B cell (primary cell): ENCODE data around the gene LRRN2. TPM values are rescaled to one million over a fixed set of nuclear protein-coding genes. Genes with fewer than 3 reads are reported as not detected.

ENCODE experiments used
- ATAC-seq: fragments of 200-7000 bp; cut with Tn5 transposase; one replicate; pipeline ENCODE4 v1.10.0; 2021; ENCODE audit warnings: low read depth, mild to moderate bottlenecking, moderate number of reproducible peaks, moderate library complexity
- CTCF ChIA-PET: fragments of 350-600 bp; sonication (Branson Sonifier 250); formaldehyde crosslinking; loops from one replicate; lab custom pipeline; 2021; ENCODE audit warnings: antibody characterized with exemption, inconsistent platforms; lab: Charles Lee
- POLR2A ChIA-PET: fragments of 350-600 bp; sonication (Branson Sonifier 250); formaldehyde crosslinking; loops from one replicate; lab custom pipeline; 2021; ENCODE audit warnings: antibody characterized with exemption; lab: Charles Lee
- DNase-seq: peaks from one replicate; pipeline ENCODE4 v3.0.0; 2013
- H2AFZ ChIP-seq: 2 replicates; pipeline ENCODE4 v1.6.1; 2012; ENCODE audit warnings: mild to moderate bottlenecking, low read depth, low read length; ENCODE audit not compliant: insufficient read depth, poor library complexity, severe bottlenecking
- H3K27ac ChIP-seq, 2 donors: 1 replicate in 1 of 2; 2 replicates in 1 of 2; pipeline ENCODE4 v1.5.1; 2012 to 2013; ENCODE audit warnings: low read length in 2 of 2, mild to moderate bottlenecking in 2 of 2, moderate library complexity in 1 of 2
- H3K27me3 ChIP-seq, 4 experiments: fragments of 200-600 bp in 1 of 4; sonication (generic) in 1 of 4; replicated peaks in 1 of 4; 1 replicate in 2 of 4; 2 replicates in 2 of 4; pipeline versions ENCODE4 v1.6.1 to v1.7.0; 2013 to 2016; ENCODE audit warnings: low read length in 3 of 4, mild to moderate bottlenecking in 2 of 4, mixed read lengths in 1 of 4, moderate library complexity in 1 of 4; ENCODE audit not compliant: insufficient read depth in 4 of 4, control insufficient read depth in 3 of 4; ENCODE audit errors: control extremely low read depth in 1 of 4
- H3K36me3 ChIP-seq, 2 experiments: replicated peaks in 1 of 2; 1 replicate in 1 of 2; 2 replicates in 1 of 2; pipeline versions ENCODE4 v1.6.1 to v1.7.1; 2013; ENCODE audit warnings: low read length in 1 of 2; ENCODE audit not compliant: insufficient read depth in 2 of 2, control insufficient read depth in 1 of 2; ENCODE audit errors: control extremely low read depth in 1 of 2, extremely low read depth in 1 of 2
- H3K4me1 ChIP-seq, 2 donors: fragments of 200-600 bp in 1 of 2; sonication (generic) in 1 of 2; 1 replicate in 1 of 2; 2 replicates in 1 of 2; pipeline versions ENCODE4 v1.5.1 to v1.6.1; 2013 to 2017; ENCODE audit warnings: low read length in 2 of 2; ENCODE audit not compliant: control insufficient read depth in 2 of 2, insufficient read depth in 2 of 2
- H3K4me2 ChIP-seq: replicated peaks from 2 replicates; pipeline ENCODE3; 2012; ENCODE audit warnings: mild to moderate bottlenecking, low read depth, low read length; ENCODE audit not compliant: poor library complexity, severe bottlenecking
- H3K4me3 ChIP-seq, 5 experiments: fragments of 200-600 bp in 1 of 5; sonication (generic) in 1 of 5; 1 replicate in 3 of 5; 2 replicates in 2 of 5; pipeline versions ENCODE4 v1.5.1 to v1.7.0; 2011 to 2016; ENCODE audit warnings: low read length in 4 of 5, mild to moderate bottlenecking in 4 of 5, low read depth in 2 of 5, control low read depth in 1 of 5, moderate library complexity in 1 of 5; ENCODE audit not compliant: insufficient read depth in 1 of 5; ENCODE audit errors: control extremely low read depth in 1 of 5, extremely low read depth in 1 of 5
- H3K79me2 ChIP-seq: fragments of 200-600 bp; sonication (generic); one replicate; pipeline ENCODE4 v1.6.0; 2016; ENCODE audit warnings: low read length; ENCODE audit not compliant: control insufficient read depth, insufficient read depth
- H3K9ac ChIP-seq: fragments of 200-600 bp; sonication (generic); 2 replicates; pipeline ENCODE4 v1.6.1; 2017; ENCODE audit warnings: mild to moderate bottlenecking, low read length, moderate library complexity
- H3K9me3 ChIP-seq, 3 donors: one replicate each; pipeline versions ENCODE4 v1.6.1 to v1.7.1; 2013; ENCODE audit warnings: low read length in 2 of 3; ENCODE audit not compliant: control insufficient read depth in 2 of 3, insufficient read depth in 1 of 3; ENCODE audit errors: control extremely low read depth in 1 of 3
- H4K20me1 ChIP-seq: 2 replicates; pipeline ENCODE4 v1.6.0; 2012; ENCODE audit warnings: mild to moderate bottlenecking, low read length; ENCODE audit not compliant: insufficient read depth, control insufficient read depth, poor library complexity, severe bottlenecking
- H3K27ac Mint-ChIP-seq: one replicate; pipeline ENCODE4 v1.8.0; 2021; ENCODE audit warnings: mixed read lengths
- H3K27me3 Mint-ChIP-seq: one replicate; pipeline ENCODE4 v1.8.0; 2021; ENCODE audit warnings: mixed read lengths
- H3K4me1 Mint-ChIP-seq: one replicate; pipeline ENCODE4 v1.8.0; 2021; ENCODE audit warnings: mixed read lengths
- H3K4me3 Mint-ChIP-seq: one replicate; pipeline ENCODE4 v1.8.0; 2021; ENCODE audit warnings: mixed read lengths
- H3K9me3 Mint-ChIP-seq: one replicate; pipeline ENCODE4 v1.8.0; 2022; ENCODE audit warnings: mixed read lengths; ENCODE audit not compliant: insufficient read depth
- CTCF ChIP-seq: fragments of 200-600 bp; IDR thresholded peaks from one replicate; pipeline ENCODE4 v1.8.0; 2022; ENCODE audit warnings: antibody characterized with exemption, mild to moderate bottlenecking
- EZH2 ChIP-seq: IDR thresholded peaks from 2 replicates; pipeline ENCODE4 v1.6.1; 2012; ENCODE audit warnings: borderline replicate concordance, low read depth, mild to moderate bottlenecking, moderate library complexity, low read length; ENCODE audit not compliant: insufficient read depth, poor library complexity, severe bottlenecking
- WGBS: methylation state at CpG from one replicate; pipeline ENCODE4 v1.1.5; 2013; ENCODE audit warnings: missing lambda C conversion rate; ENCODE audit not compliant: insufficient coverage; 5-methylcytosine and 5-hydroxymethylcytosine counted together
- intact Hi-C: fragments of 100-400 bp; cut with micrococcal nuclease; formaldehyde crosslinking; loops from one replicate; pipeline ENCODE4 v1.10.0; 2022
- polyA plus RNA-seq: library from polyadenylated mRNA; depleted of rRNA; stranded (reverse); fragments of >200 nt; gene quantifications from 2 replicates; pipeline ENCODE4 v1.2.3, GENCODE V29; 2012
- total RNA-seq, 2 donors: library from RNA; stranded (reverse); fragments of 120-200 nt in 1 of 2; gene quantifications; 1 replicate in 1 of 2; 2 replicates in 1 of 2; pipeline versions ENCODE4 v1.2.3 to v1.2.4, GENCODE V29; 2013 to 2022

The LRRN2 gene
- total and polyA plus RNA-seq, 2 donors (not counting 1 experiment from before 2014, with no cell fraction given), result not detected

- Histone ChIP-seq H3K9me3 (no peaks in the 10 kb centered on the region), H3K27me3 (peaks cover 0 to 15% (median under 1%) of the 10 kb centered on the region in 4 experiments), H3K79me2 (no peaks in the 10 kb centered on the region), H3K4me2 (no peak overlapping the region), H3K4me1 (no peaks in the 10 kb centered on the region), H4K20me1 (no peaks in the 10 kb centered on the region), H3K27ac (no peak overlapping the region), H2AFZ (no peak overlapping the region), H3K4me3 (no peak overlapping the region), H3K9ac (no peak overlapping the region), H3K36me3 (no peaks in the 10 kb centered on the region)
- WGBS, result 66% methylated on average over 5 of the region's 9 CpGs
- DNase-seq (no peak), ATAC-seq (no peak)
- POLR2A ChIA-PET, result no interaction called here
- TF ChIP-seq CTCF, result no peak
- TF ChIP-seq EZH2, result no peak
- CTCF ChIA-PET, result interaction anchor here (0.7 to 1.0 kb wide), 2 partner anchors 13 to 16 kb away, joined by 3 read pairs; no protein-coding TSS in a partner anchor
- no peaks in the 10 kb centered on the region for H3K9me3 Mint-ChIP-seq
- H3K27ac Mint-ChIP-seq, result no peak overlapping the region
- peaks cover 45% of the 10 kb centered on the region for H3K27me3 Mint-ChIP-seq
- H3K4me1 Mint-ChIP-seq, result no peaks in the 10 kb centered on the region
- no peak overlapping the region for H3K4me3 Mint-ChIP-seq
- intact Hi-C loops, result no loop called here
Observed at GRCh38 chr1:204730826-204731459, 45.4 kb upstream of the LRRN2 start.

- no peaks in the 10 kb centered on the region for H3K79me2 ChIP-seq
- DNase-seq (no peak), ATAC-seq (no peak)
- TF ChIP-seq CTCF (no peak), EZH2 (no peak)
- peaks cover 0 to 17% (median under 1%) of the 10 kb centered on the region in 4 experiments for H3K27me3 ChIP-seq
- CTCF ChIA-PET, result interaction anchor here (0.9 kb wide), 1 partner anchor 17 kb away, joined by 4 read pairs; no protein-coding TSS in a partner anchor
- H3K36me3 ChIP-seq, result no peaks in the 10 kb centered on the region
- no peaks in the 10 kb centered on the region for H4K20me1 ChIP-seq
- no peak overlapping the region for H2AFZ ChIP-seq
- Mint-ChIP-seq H3K27me3 (peaks cover 42% of the 10 kb centered on the region), H3K4me1 (no peaks in the 10 kb centered on the region), H3K27ac (no peak overlapping the region), H3K9me3 (no peaks in the 10 kb centered on the region), H3K4me3 (no peak overlapping the region)
- no peak overlapping the region for H3K4me2 ChIP-seq
- intact Hi-C loops, result no loop called here
- H3K9ac ChIP-seq, result no peak overlapping the region
- no peaks in the 10 kb centered on the region for H3K9me3 ChIP-seq
- no peaks in the 10 kb centered on the region for H3K4me1 ChIP-seq
- H3K4me3 ChIP-seq, result no peak overlapping the region
- POLR2A ChIA-PET, result no interaction called here
- H3K27ac ChIP-seq, result no peak overlapping the region
- 71% methylated on average over 1 of the region's 7 CpGs for WGBS
Observed at GRCh38 chr1:204729516-204729915, 44.0 kb upstream of the LRRN2 start.
